ENCODE data around the gene SCARF2.

- TF ChIP-seq ELF4 (IDR thresholded peaks at IDR 0.05), result no peak
- TF ChIP-seq FOXM1 (IDR thresholded peaks at IDR 0.05; ENCODE audit: borderline replicate concordance), result no peak
- TF ChIP-seq FOXK2 (IDR thresholded peaks at IDR 0.05), result no peak
- no peak for TF ChIP-seq SUZ12 (IDR thresholded peaks at IDR 0.05)
- TF ChIP-seq PKNOX1 (IDR thresholded peaks at IDR 0.05), result no peak
- no peak for TF ChIP-seq FOXA1 (IDR thresholded peaks at IDR 0.05)
- no peak for TF ChIP-seq TARDBP (IDR thresholded peaks at IDR 0.05)
- TF ChIP-seq CTBP1 (IDR thresholded peaks at IDR 0.05; ENCODE audit: borderline replicate concordance), result no peak
- TF ChIP-seq SP1 (IDR thresholded peaks at IDR 0.05), result no peak
- TF ChIP-seq NFRKB (IDR thresholded peaks at IDR 0.05), result no peak
- TF ChIP-seq ARNT (IDR thresholded peaks at IDR 0.05), result no peak
Measured at GRCh38 chr22:20408891-20409290, 28.7 kb downstream of the SCARF2 start.

Measured in HEK293T (cell line).